ENCODE measurements around the gene FAM168A. TPM values are rescaled to one million over a fixed set of nuclear protein-coding genes. Genes with fewer than 3 reads are reported as not detected.

Gene FAM168A
- total and polyA plus RNA-seq, 4 donors: 4.8 to 14.6 (median 9.1) TPM

GRCh38 chr11:73566422-73566821 is 31.5 kb downstream of the FAM168A start:
- no peak for TF ChIP-seq YY1 (IDR thresholded peaks at IDR 0.05)
- no peak for TF ChIP-seq REST (IDR thresholded peaks at IDR 0.05)
- no peak for TF ChIP-seq CTCF (IDR thresholded peaks at IDR 0.05; ENCODE audit: low read depth, low read length, missing input control)
- no peak for TF ChIP-seq RAD21 (IDR thresholded peaks at IDR 0.05)
- no peak for TF ChIP-seq EGR1 (IDR thresholded peaks at IDR 0.05; ENCODE audit: low read depth in 2 of 2)
- TF ChIP-seq NR2F2 (IDR thresholded peaks at IDR 0.05): no peak
- no peak for TF ChIP-seq TAF1 (conservative IDR thresholded peaks at IDR 0.05)
- no peak for TF ChIP-seq FOXA2 (IDR thresholded peaks at IDR 0.05)
- no peak for TF ChIP-seq ZBTB33 (IDR thresholded peaks at IDR 0.05)
- TF ChIP-seq GABPA (IDR thresholded peaks at IDR 0.05 in 1 of 2, conservative IDR thresholded peaks at IDR 0.05 in 1 of 2): no peak
- TF ChIP-seq RXRA (IDR thresholded peaks at IDR 0.05): no peak
- TF ChIP-seq MAX (IDR thresholded peaks at IDR 0.05): no peak
- TF ChIP-seq JUND (IDR thresholded peaks at IDR 0.05): no peak
- no peak for TF ChIP-seq ATF3 (IDR thresholded peaks at IDR 0.05)
- H3K4me3 ChIP-seq (ENCODE audit: low read depth in 1 of 3, low read length in 3 of 3): no peak overlapping the region

GRCh38 chr11:73565804-73566203 is 32.1 kb downstream of the FAM168A start:
- H3K27ac ChIP-seq (ENCODE audit: low read depth in 1 of 2, low read length in 2 of 2): no peak overlapping the region
- H3K9me3 ChIP-seq (ENCODE audit: control insufficient read depth in 4 of 4, low read length in 3 of 4): no peaks in the 10 kb centered on the region
- H3K27me3 ChIP-seq (ENCODE audit: control insufficient read depth in 4 of 4, insufficient read depth in 4 of 4, low read length in 3 of 4): no peaks in the 10 kb centered on the region
- H3K4me3 ChIP-seq (ENCODE audit: low read depth in 1 of 3, low read length in 3 of 3): no peak overlapping the region
- no peaks in the 10 kb centered on the region for H3K4me1 ChIP-seq (ENCODE audit: control insufficient read depth in 4 of 4, insufficient read depth in 4 of 4, low read length in 3 of 4)
- no peaks in the 10 kb centered on the region for H3K36me3 ChIP-seq (ENCODE audit: control insufficient read depth in 4 of 4, insufficient read depth in 3 of 4, low read depth in 1 of 4, low read length in 3 of 4)
- 98% methylated on average over 1 of the region's 1 CpG for WGBS
- DNase-seq (ENCODE audit: low spot score): no peak
- no peak overlapping the region for H3K9ac ChIP-seq (ENCODE audit: low read depth in 1 of 2, low read length in 2 of 2)
- no peak for TF ChIP-seq ZBTB33 (IDR thresholded peaks at IDR 0.05)
- TF ChIP-seq REST (IDR thresholded peaks at IDR 0.05): no peak
- TF ChIP-seq RAD21 (IDR thresholded peaks at IDR 0.05): no peak
- TF ChIP-seq FOXA1 (IDR thresholded peaks at IDR 0.05): no peak
- no peak for TF ChIP-seq EGR1 (IDR thresholded peaks at IDR 0.05; ENCODE audit: low read depth in 2 of 2)
- no peak for TF ChIP-seq SP1 (IDR thresholded peaks at IDR 0.05)
- TF ChIP-seq CTCF (IDR thresholded peaks at IDR 0.05; ENCODE audit: low read depth, low read length, missing input control): no peak
- no peak for TF ChIP-seq FOXA2 (IDR thresholded peaks at IDR 0.05)

More at GRCh38 chr11:73566422-73566821, 31.5 kb downstream of the FAM168A start:
- H3K36me3 ChIP-seq (ENCODE audit: control insufficient read depth in 4 of 4, insufficient read depth in 3 of 4, low read depth in 1 of 4, low read length in 3 of 4): no peaks in the 10 kb centered on the region
- no peak overlapping the region for H3K9ac ChIP-seq (ENCODE audit: low read depth in 1 of 2, low read length in 2 of 2)
- no peaks in the 10 kb centered on the region for H3K9me3 ChIP-seq (ENCODE audit: control insufficient read depth in 4 of 4, low read length in 3 of 4)
- H3K27ac ChIP-seq (ENCODE audit: low read depth in 1 of 2, low read length in 2 of 2): no peak overlapping the region
- H3K4me1 ChIP-seq (ENCODE audit: control insufficient read depth in 4 of 4, insufficient read depth in 4 of 4, low read length in 3 of 4): no peaks in the 10 kb centered on the region
- no peak for DNase-seq (ENCODE audit: low spot score)
- no peaks in the 10 kb centered on the region for H3K27me3 ChIP-seq (ENCODE audit: control insufficient read depth in 4 of 4, insufficient read depth in 4 of 4, low read length in 3 of 4)

Data from liver (tissue), 9 donors.